ENCODE measurements around the gene GFRA4.

Gene GFRA4

GRCh38 chr20:3673221-3674070, 10.2 kb upstream of the GFRA4 start:
- no peak for DNase-seq

GRCh38 chr20:3672547-3673171, 9.5 kb upstream of the GFRA4 start:
- no peak for DNase-seq

- DNase-seq = no peak
Measured at GRCh38 chr20:3671986-3672546, 8.9 kb upstream of the GFRA4 start.

DNA sequence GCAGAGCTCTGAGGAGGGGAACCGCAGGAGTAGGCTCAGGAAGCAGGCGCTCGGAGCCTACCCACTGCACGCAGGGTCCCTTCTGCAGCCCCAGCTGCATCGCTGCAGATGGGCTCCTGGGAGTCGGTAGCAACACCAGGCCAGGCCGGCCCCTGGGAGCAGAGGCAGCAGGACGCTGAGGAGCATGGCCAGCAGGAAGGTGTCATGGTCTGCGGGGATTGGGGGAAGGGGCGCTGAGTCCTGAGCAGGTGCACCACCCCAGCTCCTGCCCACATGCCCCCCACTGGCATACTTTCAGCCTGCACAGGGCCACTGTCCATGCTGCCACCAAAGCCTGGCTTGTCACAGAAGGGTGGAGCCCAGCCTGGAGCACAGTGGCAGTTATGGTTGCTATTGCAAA, 7.7 kb upstream of the GFRA4 start:
- no peak for DNase-seq

- DNase-seq = no peak
Measured at GRCh38 chr20:3670511-3670910, 7.3 kb upstream of the GFRA4 start.

DNA sequence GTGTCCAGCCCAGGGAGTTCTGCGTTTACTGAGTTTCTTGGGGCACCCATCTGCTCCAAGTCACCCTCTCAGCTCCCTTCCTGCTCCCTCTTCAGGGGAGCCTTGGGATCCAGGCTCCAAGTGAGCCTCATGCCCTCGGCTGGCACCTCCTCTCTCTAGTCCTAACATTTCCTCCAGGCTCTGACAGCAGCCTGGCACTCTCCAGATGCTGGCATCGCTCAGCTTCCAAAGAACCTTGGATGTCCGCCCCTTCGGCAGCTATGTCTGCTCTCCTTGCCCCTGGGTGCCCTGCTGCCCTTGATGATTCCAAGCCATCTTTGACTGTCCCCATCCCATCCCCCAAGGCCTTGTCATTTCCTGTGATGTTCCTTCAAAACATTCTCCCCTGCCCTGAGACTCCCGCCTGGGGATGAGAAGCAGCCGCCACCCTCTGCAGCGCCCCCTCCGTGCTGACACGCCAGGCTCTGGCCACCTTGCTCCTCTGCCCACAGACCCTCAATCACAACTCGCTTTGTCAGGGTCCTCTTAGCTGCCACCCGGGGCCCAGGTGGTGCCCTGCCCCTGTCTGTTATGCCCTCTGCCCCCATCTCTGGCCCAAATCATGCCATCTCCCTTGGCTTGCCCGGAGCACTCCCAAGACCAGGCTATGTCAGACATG, 6.6 kb upstream of the GFRA4 start:
- DNase-seq = no peak

DNA sequence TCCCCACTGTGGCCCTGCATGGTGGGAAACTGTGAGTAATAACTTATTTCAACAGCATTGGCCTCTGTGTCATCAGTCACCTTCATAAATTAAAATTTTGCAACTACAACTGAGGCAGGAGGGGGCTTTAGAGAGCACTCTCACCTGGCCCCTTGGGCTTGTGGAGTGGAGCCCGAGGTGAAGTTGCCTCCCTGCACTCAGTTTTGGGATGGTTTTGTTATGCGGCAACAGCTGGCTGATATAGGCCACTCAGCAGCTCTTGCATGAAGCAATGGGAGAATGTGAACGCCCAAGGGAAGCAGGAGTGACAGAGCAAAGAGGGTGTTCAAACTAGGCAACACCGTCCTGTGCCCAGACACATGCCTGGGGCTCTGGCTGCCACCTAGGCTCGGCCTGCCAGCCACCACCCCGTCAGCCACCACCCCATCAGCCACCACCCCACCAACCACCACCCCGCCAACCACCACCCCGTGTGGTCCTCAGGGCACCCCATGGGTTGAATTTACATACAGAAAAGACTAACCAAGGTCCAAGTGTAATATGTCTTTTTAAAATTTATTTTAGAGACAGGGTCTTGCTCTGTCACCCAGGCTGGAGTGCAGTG, 4.3 kb upstream of the GFRA4 start:
- no peak for DNase-seq

DNA sequence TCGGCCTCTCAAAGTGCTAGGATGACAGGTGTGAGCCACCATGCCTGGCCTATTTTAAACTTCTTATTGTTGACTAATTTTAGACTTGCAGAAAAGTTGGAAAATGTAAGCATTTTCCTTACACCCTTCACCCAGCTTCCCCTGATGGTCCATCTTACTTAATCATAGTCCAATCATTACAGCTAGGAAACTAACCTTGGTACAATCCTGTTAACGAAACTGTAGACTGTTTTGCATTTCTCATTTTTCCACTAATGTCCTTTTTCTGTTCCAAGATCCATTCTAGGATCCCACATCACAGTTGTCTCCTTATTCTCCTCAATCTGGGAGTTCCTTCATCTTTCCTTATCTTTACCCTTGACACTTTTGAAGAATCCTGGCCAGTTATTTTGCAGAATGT, 659 bp upstream of the GFRA4 start:
- no peak for DNase-seq

DNA sequence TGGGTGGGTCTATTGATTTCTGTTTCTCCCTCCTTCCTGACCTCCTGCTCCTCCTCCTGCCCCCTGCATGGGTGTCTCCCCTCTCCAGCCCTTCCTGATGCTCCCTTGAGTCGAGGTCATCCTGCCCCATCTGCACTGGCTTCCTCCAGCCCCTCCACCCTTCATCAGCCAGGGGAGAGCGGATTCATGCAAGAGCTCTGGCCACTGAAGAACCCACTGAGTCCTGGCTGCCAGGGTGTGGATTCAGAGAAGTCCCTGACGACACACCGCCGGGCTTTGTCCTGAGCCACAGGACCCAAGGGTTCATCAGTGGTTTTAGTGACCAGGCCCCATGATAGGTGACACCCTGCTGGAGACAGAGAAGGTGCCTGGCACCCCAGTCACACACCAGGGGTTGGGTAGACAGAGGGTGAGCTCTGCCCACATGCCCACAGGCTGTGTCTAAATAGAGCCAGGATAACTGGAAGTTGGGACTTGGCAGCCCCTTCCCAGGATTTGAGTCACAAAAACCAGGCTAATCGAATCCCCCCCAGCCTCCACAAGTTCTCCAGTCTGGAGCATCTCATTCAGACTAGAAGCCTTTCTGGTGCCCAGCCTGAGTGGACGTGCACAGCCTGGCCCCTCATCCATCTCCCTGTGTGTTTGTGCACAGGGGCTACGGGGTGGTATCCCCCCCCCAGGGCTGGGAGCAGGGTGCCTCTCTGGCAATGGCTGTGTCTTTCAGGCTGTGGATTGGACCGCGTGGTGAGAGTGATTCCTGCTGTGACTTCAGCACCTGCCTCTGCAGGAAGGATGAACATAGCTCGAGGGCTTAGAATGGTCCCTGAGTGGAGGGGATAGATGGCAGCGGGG, 1.2 kb downstream of the GFRA4 start:
- no peak for DNase-seq

GRCh38 chr20:3661060-3661813, 2.0 kb downstream of the GFRA4 start:
- DNase-seq = no peak

DNA sequence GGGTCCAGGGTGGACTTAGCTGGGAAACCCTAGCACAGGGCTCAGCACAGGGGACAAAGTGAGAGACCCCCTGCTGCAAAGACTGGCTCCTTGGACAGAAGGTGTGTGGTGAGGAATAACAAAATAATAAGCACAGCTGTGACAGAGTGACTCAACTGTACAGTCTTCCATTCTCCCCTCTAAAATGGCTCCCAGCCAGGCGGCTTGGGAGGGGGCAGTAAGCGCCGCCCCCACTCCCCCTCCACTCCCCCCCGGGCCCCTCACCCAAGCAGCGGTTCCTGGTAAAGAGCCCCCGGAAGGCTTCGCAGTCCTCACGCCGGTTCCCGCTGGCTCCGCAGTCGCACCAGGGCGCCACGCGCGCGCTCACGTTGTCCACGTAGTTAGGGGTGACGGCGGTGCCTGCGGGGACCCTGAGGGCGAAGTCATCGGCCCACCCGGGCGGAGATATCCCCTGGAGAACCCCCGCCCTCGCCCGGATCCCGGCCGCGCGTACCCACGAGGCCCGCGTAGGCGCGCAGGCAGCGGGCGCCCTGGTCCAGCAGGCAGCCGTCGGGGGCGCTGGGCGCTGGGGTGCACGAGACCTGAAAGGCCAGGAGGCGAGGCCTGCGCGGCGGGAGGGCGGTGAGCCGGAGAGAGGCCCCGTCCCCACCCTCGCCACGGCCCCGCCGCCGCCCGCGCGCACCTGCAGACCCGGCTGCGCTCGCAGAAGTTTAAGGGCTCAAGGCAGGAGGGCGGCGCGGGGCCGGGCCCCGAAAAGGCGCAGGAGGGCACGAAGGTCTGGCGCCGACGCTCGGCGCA, 2.7 kb downstream of the GFRA4 start:
- no peak for DNase-seq

DNA sequence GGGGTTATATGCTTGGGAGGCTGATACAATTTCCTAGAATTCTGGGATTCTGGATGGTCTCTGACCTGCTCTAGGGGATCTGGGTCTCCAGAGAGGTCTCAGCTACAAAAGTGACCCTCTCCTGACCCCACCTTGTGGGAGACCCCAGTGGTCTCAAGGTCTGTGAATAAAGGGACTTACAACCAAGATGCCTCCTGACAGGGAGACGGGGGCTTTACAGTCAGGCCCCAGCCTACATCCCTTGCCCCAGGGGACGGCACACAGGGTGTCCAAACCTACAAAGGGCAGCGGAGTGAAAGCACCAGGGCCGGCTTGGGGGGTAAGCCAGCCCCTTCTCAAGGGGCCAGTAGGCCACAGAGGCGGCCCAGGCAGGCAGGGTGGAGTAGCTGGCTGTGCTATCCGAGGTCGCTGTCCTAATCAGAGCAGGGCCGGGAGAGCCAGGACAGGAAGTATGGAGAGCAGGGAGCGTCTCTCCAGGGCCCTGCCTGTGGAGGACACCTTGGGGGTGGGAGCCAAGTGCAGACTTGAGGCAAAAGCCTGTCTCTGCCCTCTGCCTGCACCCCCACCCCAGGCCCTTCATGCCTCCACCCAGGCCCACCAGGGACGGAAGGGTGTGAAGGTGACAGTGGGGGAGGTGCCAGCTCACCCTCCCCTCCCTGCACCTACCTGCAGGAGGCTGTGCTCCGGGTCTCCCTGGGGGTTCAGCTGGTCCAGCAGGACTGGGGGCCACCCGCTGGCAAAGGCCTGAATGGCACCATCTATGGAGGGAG, 3.5 kb downstream of the GFRA4 start:
- no peak for DNase-seq

GRCh38 chr20:3658716-3659491, 4.3 kb downstream of the GFRA4 start:
- no peak for DNase-seq

- no peak for DNase-seq
Measured at GRCh38 chr20:3658019-3658715, 5.0 kb downstream of the GFRA4 start.

GRCh38 chr20:3655131-3655405, 8.1 kb downstream of the GFRA4 start:
- DNase-seq = no peak

GRCh38 chr20:3654326-3655130, 8.7 kb downstream of the GFRA4 start:
- no peak for DNase-seq

GRCh38 chr20:3653921-3654320, 9.3 kb downstream of the GFRA4 start:
- DNase-seq = no peak

Measured in NCI-H1417 treated with DMSO at 0.1 percent for 48 hours (cell line).